B cell (primary cell): ENCODE data around the gene ARHGAP28. TPM values are rescaled to one million over a fixed set of nuclear protein-coding genes. Genes with fewer than 3 reads are reported as not detected.

Source experiments
- polyA plus RNA-seq: library from polyadenylated mRNA; depleted of rRNA; stranded (reverse); fragments of >200 nt; gene quantifications from 2 replicates; pipeline ENCODE4 v1.2.3, GENCODE V29; 2012
- small RNA-seq: library from RNA; depleted of rRNA; stranded (forward); fragments of <200 nt; gene quantifications from one replicate; pipeline ENCODE3, GENCODE V24; 2012; ENCODE audit warnings: low replicate concordance, low read depth; ENCODE audit not compliant: insufficient read length
- total RNA-seq, 2 donors: library from RNA; stranded (reverse); fragments of 120-200 nt in 1 of 2; gene quantifications; 1 replicate in 1 of 2; 2 replicates in 1 of 2; pipeline versions ENCODE4 v1.2.3 to v1.2.4, GENCODE V29; 2013 to 2022

ARHGAP28 gene
- total and polyA plus RNA-seq, 2 donors (not counting 1 experiment from before 2014, with no cell fraction given) = not detected

Small RNA genes lying within 50 kb of the gene (small RNA-seq; reads per million reads assigned to genes)
- not detected for gene RNU6-916P
